Coronary artery (tissue), 2 donors: ENCODE measurements around the gene C19orf85.

ENCODE experiments used
- DNase-seq: peaks from one replicate; pipeline ENCODE4 v3.0.0-alpha.2; 2017; ENCODE audit warnings: low spot score
- H3K27ac ChIP-seq, 2 donors: fragments of 200-600 bp; sonication (generic); one replicate each; pipeline ENCODE4 v1.5.1; 2016 to 2019
- H3K4me3 ChIP-seq: fragments of 200-600 bp; sonication (generic); 2 replicates; pipeline ENCODE4 v1.5.1; 2016; ENCODE audit warnings: mild to moderate bottlenecking, moderate library complexity
- CTCF ChIP-seq: fragments of 200-600 bp; sonication (generic); IDR thresholded peaks from one replicate; pipeline ENCODE4 v1.5.1; 2019; ENCODE audit warnings: antibody characterized with exemption

The C19orf85 gene

GRCh38 chr19:55473225-55474012 lies 8.9 kb upstream of the C19orf85 start:
- TF ChIP-seq CTCF: no peak
- Histone ChIP-seq H3K27ac (no peak overlapping the region), H3K4me3 (no peak overlapping the region)
- DNase-seq: no peak

- Histone ChIP-seq H3K27ac (no peak overlapping the region), H3K4me3 (no peak overlapping the region)
- no peak for DNase-seq
- TF ChIP-seq CTCF: no peak
Observed at GRCh38 chr19:55472463-55472862, 7.9 kb upstream of the C19orf85 start.

GRCh38 chr19:55471266-55471665 lies 6.7 kb upstream of the C19orf85 start:
- Histone ChIP-seq H3K4me3 (no peak overlapping the region), H3K27ac (no peak overlapping the region)
- DNase-seq: no peak
- no peak for TF ChIP-seq CTCF

GRCh38 chr19:55468054-55468393 lies 3.5 kb upstream of the C19orf85 start:
- no peak for DNase-seq
- no peak overlapping the region for H3K4me3 ChIP-seq
- TF ChIP-seq CTCF: peak; percentile 18
- no peak overlapping the region for H3K27ac ChIP-seq

- Histone ChIP-seq H3K27ac (peak overlapping the region in 1 of 2 donors; percentile 60), H3K4me3 (no peak overlapping the region)
- TF ChIP-seq CTCF: peak; percentile 98
- no peak for DNase-seq
Observed at GRCh38 chr19:55467236-55468053, 2.9 kb upstream of the C19orf85 start.

- DNase-seq: no peak
- Histone ChIP-seq H3K27ac (no peak overlapping the region), H3K4me3 (no peak overlapping the region)
- TF ChIP-seq CTCF: no peak
Observed at GRCh38 chr19:55466241-55466614, 1.7 kb upstream of the C19orf85 start.
